HUES6 (cell line): ENCODE results near the gene ZNF100.
"Not testable (repeated sequence)": the region's sequence is repeated elsewhere in the genome, so short reads cannot be mapped to it uniquely, and the experiment has no call there.

Experiments used
- H3K27ac ChIP-seq: 2 replicates; pipeline ENCODE4 v1.7.0; 2013; ENCODE audit warnings: low read depth, mild to moderate bottlenecking, low read length, inconsistent platforms
- H3K27me3 ChIP-seq: 2 replicates; pipeline ENCODE4 v1.6.1; 2013; ENCODE audit warnings: low read length; ENCODE audit not compliant: control insufficient read depth, insufficient read depth
- H3K36me3 ChIP-seq: 2 replicates; pipeline ENCODE4 v1.6.1; 2013; ENCODE audit warnings: low read length; ENCODE audit not compliant: control insufficient read depth, insufficient read depth
- H3K4me1 ChIP-seq: 2 replicates; pipeline ENCODE4 v1.6.1; 2013; ENCODE audit warnings: low read length; ENCODE audit not compliant: control insufficient read depth, insufficient read depth
- H3K4me3 ChIP-seq: 2 replicates; pipeline ENCODE4 v1.5.1; 2013; ENCODE audit warnings: low read depth, low read length
- H3K9ac ChIP-seq: one replicate; pipeline ENCODE4 v1.6.1; 2013; ENCODE audit warnings: mild to moderate bottlenecking, low read length
- H3K9me3 ChIP-seq: 2 replicates; pipeline ENCODE4 v1.6.1; 2013; ENCODE audit warnings: low read depth, low read length; ENCODE audit not compliant: control insufficient read depth, insufficient read depth

Gene ZNF100

DNA sequence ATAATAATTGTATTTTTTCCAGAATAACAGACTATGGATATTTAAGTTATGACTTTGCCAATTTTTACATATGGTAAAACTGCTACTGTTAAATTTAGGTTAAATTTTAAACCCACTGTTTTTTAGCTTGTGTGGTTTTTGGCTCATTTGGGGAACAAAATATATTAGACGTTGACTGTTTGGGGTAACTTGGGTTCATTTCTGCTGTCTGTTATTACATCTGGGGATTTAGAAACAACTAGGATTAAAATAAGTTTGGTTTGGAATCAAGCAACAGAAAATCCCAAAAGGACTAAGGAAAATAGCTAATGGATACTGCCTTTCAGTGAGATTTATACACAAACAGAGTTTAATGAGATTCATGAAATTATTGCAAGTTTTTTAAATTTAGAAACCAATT, 92.9 kb downstream of the ZNF100 start:
- Histone ChIP-seq H3K36me3 (no peaks in the 10 kb centered on the region), H3K9ac (no peak overlapping the region), H3K9me3 (peaks cover 23% of the 10 kb centered on the region; the same call in 1 of the 2 replicates), H3K27me3 (no peaks in the 10 kb centered on the region), H3K4me3 (no peak overlapping the region), H3K4me1 (no peaks in the 10 kb centered on the region), H3K27ac (no peak overlapping the region)

- not testable (repeated sequence) for H3K36me3 ChIP-seq, H3K27me3 ChIP-seq, H3K4me1 ChIP-seq, H3K9ac ChIP-seq, H3K4me3 ChIP-seq, H3K27ac ChIP-seq
- peaks cover 20% of the 10 kb centered on the region; the same call in 1 of the 2 replicates for H3K9me3 ChIP-seq
These were observed 93.9 kb downstream of the ZNF100 start for GRCh38 chr19:21673479-21673878.
